Spinal cord (tissue), 10 donors: ENCODE data around the gene ZNF417. TPM values are rescaled to one million over a fixed set of nuclear protein-coding genes. Genes with fewer than 3 reads are reported as not detected.

Source experiments
- DNase-seq, 6 donors: peaks; one replicate each; pipeline versions ENCODE4 v3.0.0 to v3.0.0-alpha.2; 2013 to 2015; ENCODE audit warnings: low spot score in 6 of 6, low read depth in 4 of 6
- H3K27ac ChIP-seq: one replicate; pipeline ENCODE4 v1.5.1; 2013; ENCODE audit warnings: low read depth, low read length, control low read depth
- H3K27me3 ChIP-seq: one replicate; pipeline ENCODE4 v1.6.1; 2013; ENCODE audit warnings: low read length; ENCODE audit not compliant: control insufficient read depth, insufficient read depth
- H3K36me3 ChIP-seq: one replicate; pipeline ENCODE4 v1.6.1; 2013; ENCODE audit warnings: low read length; ENCODE audit not compliant: control insufficient read depth, insufficient read depth
- H3K4me1 ChIP-seq: one replicate; pipeline ENCODE4 v1.6.1; 2013; ENCODE audit warnings: low read length; ENCODE audit not compliant: control insufficient read depth, insufficient read depth
- H3K4me3 ChIP-seq: one replicate; pipeline ENCODE4 v1.5.1; 2013; ENCODE audit warnings: low read depth, low read length, control low read depth
- H3K9me3 ChIP-seq: one replicate; pipeline ENCODE4 v1.6.1; 2013; ENCODE audit warnings: low read length; ENCODE audit not compliant: control insufficient read depth, insufficient read depth
- WGBS: methylation state at CpG from one replicate; pipeline ENCODE4 v1.1.5; 2013; ENCODE audit warnings: missing lambda C conversion rate; ENCODE audit not compliant: insufficient coverage; 5-methylcytosine and 5-hydroxymethylcytosine counted together
- polyA plus RNA-seq, 2 donors: library from polyadenylated mRNA; unstranded; fragments of 120-200 nt; gene quantifications; one replicate each; pipeline ENCODE4 v1.2.1, GENCODE V29; 2013; ENCODE audit not compliant: insufficient read length in 2 of 2
- total RNA-seq, 2 donors: library from RNA; depleted of rRNA in 1 of 2; stranded (reverse); fragments of 120-200 nt in 1 of 2; fragments of >200 nt in 1 of 2; gene quantifications; one replicate each; pipeline versions ENCODE4 v1.2.3 to v1.2.4, GENCODE V29; 2013 to 2014
- donor health status: healthy.

ZNF417 gene
- total and polyA plus RNA-seq, 4 donors, result 19.5 to 35.6 (median 32.3) TPM

- no peaks in the 10 kb centered on the region for H3K9me3 ChIP-seq
- DNase-seq, result no peak
- no peak overlapping the region for H3K27ac ChIP-seq
- peaks cover 48% of the 10 kb centered on the region for H3K36me3 ChIP-seq
- WGBS, result 100% methylated on average over 4 of the region's 7 CpGs
- no peak overlapping the region for H3K4me3 ChIP-seq
- H3K27me3 ChIP-seq, result no peaks in the 10 kb centered on the region
- H3K4me1 ChIP-seq, result no peaks in the 10 kb centered on the region
Observed at GRCh38 chr19:57867868-57868492, 48.4 kb downstream of the ZNF417 start.

Other genes with a start within 250 kb of the ZNF417 start
- not detected for gene ZSCAN4, start 247.7 kb downstream of the ZNF417 start, total RNA-seq
- under 1 TPM in 1 of 2 donors, not detected in 1; 0.17 TPM for gene ZSCAN4, start 247.7 kb downstream of the ZNF417 start, polyA plus RNA-seq
- gene ZNF551, start 234.6 kb downstream of the ZNF417 start, total RNA-seq, result 10 to 100 TPM; 12.8 to 13.1 TPM
- 10 to 100 TPM; 11.4 to 14.3 TPM for gene ZNF551, start 234.6 kb downstream of the ZNF417 start, polyA plus RNA-seq
- gene ZNF154, start 207.4 kb downstream of the ZNF417 start, total RNA-seq, result 10 to 100 TPM; 18.9 to 24.7 TPM
- gene ZNF154, start 207.4 kb downstream of the ZNF417 start, polyA plus RNA-seq, result 10 to 100 TPM; 24.2 to 32.4 TPM
- 10 to 100 TPM; 17.8 to 27.8 TPM for gene ZNF671, start 189.0 kb downstream of the ZNF417 start, total RNA-seq
- gene ZNF671, start 189.0 kb downstream of the ZNF417 start, polyA plus RNA-seq, result 10 to 100 TPM; 21.2 to 23.4 TPM
- gene ZNF776, start 169.8 kb downstream of the ZNF417 start, total RNA-seq, result 10 to 100 TPM; 34.2 to 40.1 TPM
- gene ZNF776, start 169.8 kb downstream of the ZNF417 start, polyA plus RNA-seq, result 10 to 100 TPM; 22.1 to 25.9 TPM
- gene ZNF586, start 146.9 kb downstream of the ZNF417 start, total RNA-seq, result 10 to 100 TPM; 35.1 to 35.4 TPM
- gene ZNF586, start 146.9 kb downstream of the ZNF417 start, polyA plus RNA-seq, result 10 to 100 TPM; 12.4 to 19.4 TPM
- 10 to 100 TPM in 1 of 2 donors, 1 to 10 TPM in 1; 5.6 to 10.1 TPM for gene ZNF552, start 101.7 kb downstream of the ZNF417 start, total RNA-seq
- 10 to 100 TPM in 1 of 2 donors, 1 to 10 TPM in 1; 3.4 to 11.6 TPM for gene ZNF552, start 101.7 kb downstream of the ZNF417 start, polyA plus RNA-seq
- 10 to 100 TPM; 15.5 to 17.9 TPM for gene ZNF587B, start 86.3 kb downstream of the ZNF417 start, total RNA-seq
- 1 to 10 TPM; 4.8 to 7.9 TPM for gene ZNF587B, start 86.3 kb downstream of the ZNF417 start, polyA plus RNA-seq
- gene ZNF587, start 66.7 kb downstream of the ZNF417 start, total RNA-seq, result 10 to 100 TPM; 29.8 to 32.2 TPM
- gene ZNF587, start 66.7 kb downstream of the ZNF417 start, polyA plus RNA-seq, result 10 to 100 TPM; 20.4 to 33.5 TPM
- gene ZNF814, start 27.6 kb downstream of the ZNF417 start, total RNA-seq, result 10 to 100 TPM; 17.5 to 25.9 TPM
- gene ZNF814, start 27.6 kb downstream of the ZNF417 start, polyA plus RNA-seq, result 10 to 100 TPM; 40.3 to 61.5 TPM
- 10 to 100 TPM; 27.4 to 28.7 TPM for gene ZNF418, start 18.8 kb upstream of the ZNF417 start, total RNA-seq
- 10 to 100 TPM; 23.9 to 32.9 TPM for gene ZNF418, start 18.8 kb upstream of the ZNF417 start, polyA plus RNA-seq
- 10 to 100 TPM; 11.1 to 12.3 TPM for gene ZNF256, start 31.1 kb upstream of the ZNF417 start, total RNA-seq
- 1 to 10 TPM; 7.4 to 8.9 TPM for gene ZNF256, start 31.1 kb upstream of the ZNF417 start, polyA plus RNA-seq
- 1 to 10 TPM in 1 of 2 donors, under 1 TPM in 1; 0.40 to 1.9 TPM for gene C19orf18, start 57.9 kb upstream of the ZNF417 start, total RNA-seq
- gene C19orf18, start 57.9 kb upstream of the ZNF417 start, polyA plus RNA-seq, result 1 to 10 TPM; 1.1 to 4.8 TPM
- 10 to 100 TPM; 33.3 to 39.3 TPM for gene ZNF606, start 86.2 kb upstream of the ZNF417 start, total RNA-seq
- 10 to 100 TPM; 23.2 to 25.1 TPM for gene ZNF606, start 86.2 kb upstream of the ZNF417 start, polyA plus RNA-seq
- gene ZSCAN1, start 117.4 kb upstream of the ZNF417 start, total RNA-seq, result 1 to 10 TPM in 1 of 2 donors, under 1 TPM in 1; 0.79 to 3.0 TPM
- gene ZSCAN1, start 117.4 kb upstream of the ZNF417 start, polyA plus RNA-seq, result 10 to 100 TPM; 12.9 to 14.9 TPM
- 10 to 100 TPM; 10.8 to 21.4 TPM for gene ZNF135, start 142.7 kb upstream of the ZNF417 start, total RNA-seq
- gene ZNF135, start 142.7 kb upstream of the ZNF417 start, polyA plus RNA-seq, result 10 to 100 TPM; 15.1 to 26.1 TPM
- 100 to 1,000 TPM in 1 of 2 donors, 10 to 100 TPM in 1; 81.2 to 115 TPM for gene ZSCAN18, start 181.6 kb upstream of the ZNF417 start, total RNA-seq
- 100 to 1,000 TPM; 124 to 151 TPM for gene ZSCAN18, start 181.6 kb upstream of the ZNF417 start, polyA plus RNA-seq
- 10 to 100 TPM; 30.9 to 34.5 TPM for gene ZNF329, start 234.2 kb upstream of the ZNF417 start, total RNA-seq
- gene ZNF329, start 234.2 kb upstream of the ZNF417 start, polyA plus RNA-seq, result 10 to 100 TPM; 19.8 to 21.2 TPM